DOHH2 (cell line): Measurements from ENCODE around the gene CRBN.

Experiments used
- H3F3A ChIP-seq: fragments of 200-600 bp; sonication (generic), shearing (Covaris generic); 2 replicates; pipeline ENCODE4 v1.6.0; 2016; ENCODE audit warnings: antibody characterized with exemption, mild to moderate bottlenecking; ENCODE audit not compliant: control insufficient read depth, insufficient read depth
- H3K27ac ChIP-seq: fragments of 200-600 bp; sonication (generic); 2 replicates; pipeline ENCODE4 v1.5.1; 2014; ENCODE audit warnings: low read depth, mild to moderate bottlenecking, low read length, moderate library complexity
- H3K27me3 ChIP-seq: fragments of 200-600 bp; sonication (generic); 2 replicates; pipeline ENCODE4 v1.6.1; 2014; ENCODE audit warnings: mild to moderate bottlenecking, low read length, mixed read lengths; ENCODE audit not compliant: control insufficient read depth
- H3K36me3 ChIP-seq: fragments of 200-600 bp; sonication (generic); 2 replicates; pipeline ENCODE4 v1.6.1; 2014; ENCODE audit warnings: mild to moderate bottlenecking, low read length, moderate library complexity, mixed read lengths; ENCODE audit not compliant: control insufficient read depth
- H3K4me1 ChIP-seq: fragments of 200-600 bp; sonication (generic); 2 replicates; pipeline ENCODE4 v1.6.1; 2014; ENCODE audit warnings: mild to moderate bottlenecking, low read length, mixed read lengths; ENCODE audit not compliant: control insufficient read depth
- H3K4me2 ChIP-seq: fragments of 200-600 bp; sonication (generic); 2 replicates; pipeline ENCODE4 v1.6.0; 2014; ENCODE audit warnings: mild to moderate bottlenecking, low read length, moderate library complexity
- H3K4me3 ChIP-seq: fragments of 200-600 bp; sonication (generic); 2 replicates; pipeline ENCODE4 v1.5.1; 2014; ENCODE audit warnings: mild to moderate bottlenecking, low read length, mixed read lengths
- H3K79me2 ChIP-seq: fragments of 200-600 bp; sonication (generic); 2 replicates; pipeline ENCODE4 v1.6.1; 2014; ENCODE audit warnings: mild to moderate bottlenecking, low read length, mixed read lengths; ENCODE audit not compliant: control insufficient read depth
- H3K9me2 ChIP-seq: fragments of 200-600 bp; sonication (generic); replicated peaks from 2 replicates; pipeline ENCODE4 v1.6.1; 2014; ENCODE audit warnings: mild to moderate bottlenecking, low read length, mixed read lengths; ENCODE audit not compliant: control insufficient read depth
- H3K9me3 ChIP-seq: fragments of 200-600 bp; sonication (generic); 2 replicates; pipeline ENCODE4 v1.6.1; 2014; ENCODE audit warnings: antibody characterized with exemption, low read length, mixed read lengths; ENCODE audit not compliant: control insufficient read depth, insufficient read depth
- H4K20me1 ChIP-seq: fragments of 200-600 bp; sonication (generic); 2 replicates; pipeline ENCODE4 v1.6.0; 2014; ENCODE audit warnings: low read depth, mild to moderate bottlenecking, antibody characterized with exemption, low read length, moderate library complexity; ENCODE audit not compliant: control insufficient read depth, insufficient read depth
- CTCF ChIP-seq: fragments of 200-600 bp; sonication (generic); IDR thresholded peaks from one replicate; pipeline ENCODE4 v1.5.1; 2014; ENCODE audit warnings: antibody characterized with exemption, mild to moderate bottlenecking, low read depth, low read length; ENCODE audit not compliant: poor library complexity, severe bottlenecking
- EZH2phosphoT487 ChIP-seq: fragments of 200-600 bp; sonication (generic); IDR thresholded peaks from 2 replicates; pipeline ENCODE4 v1.6.1; 2017; ENCODE audit warnings: borderline replicate concordance, mild to moderate bottlenecking, antibody characterized with exemption, low read length, moderate library complexity, mixed read lengths

Gene CRBN

GRCh38 chr3:3119393-3119851 is 60.1 kb downstream of the CRBN start:
- peaks cover 13% of the 10 kb centered on the region for H3K27me3 ChIP-seq
- TF ChIP-seq CTCF (no peak), EZH2phosphoT487 (no peak)
- no peaks in the 10 kb centered on the region for H3K79me2 ChIP-seq
- H4K20me1 ChIP-seq, result no peaks in the 10 kb centered on the region
- H3F3A ChIP-seq, result peaks cover 3% of the 10 kb centered on the region; the same call in 1 of the 2 replicates
- H3K36me3 ChIP-seq, result no peaks in the 10 kb centered on the region
- H3K4me2 ChIP-seq, result no peak overlapping the region
- H3K4me3 ChIP-seq, result no peak overlapping the region
- no peaks in the 10 kb centered on the region for H3K9me2 ChIP-seq
- H3K4me1 ChIP-seq, result no peaks in the 10 kb centered on the region
- H3K27ac ChIP-seq, result no peak overlapping the region
- H3K9me3 ChIP-seq, result no peaks in the 10 kb centered on the region

GRCh38 chr3:3117651-3118050 is 61.8 kb downstream of the CRBN start:
- Histone ChIP-seq H4K20me1 (no peaks in the 10 kb centered on the region), H3F3A (no peaks in the 10 kb centered on the region), H3K9me2 (no peaks in the 10 kb centered on the region), H3K36me3 (no peaks in the 10 kb centered on the region), H3K4me2 (no peak overlapping the region), H3K27ac (no peak overlapping the region), H3K27me3 (peaks cover 13% of the 10 kb centered on the region), H3K79me2 (no peaks in the 10 kb centered on the region), H3K4me1 (no peaks in the 10 kb centered on the region), H3K4me3 (no peak overlapping the region), H3K9me3 (no peaks in the 10 kb centered on the region)
- TF ChIP-seq EZH2phosphoT487, result no peak
- TF ChIP-seq CTCF, result no peak

- Histone ChIP-seq H3K9me3 (no peaks in the 10 kb centered on the region), H3K79me2 (no peaks in the 10 kb centered on the region), H4K20me1 (no peaks in the 10 kb centered on the region), H3K4me2 (no peak overlapping the region), H3K36me3 (no peaks in the 10 kb centered on the region), H3K27me3 (peaks cover 10% of the 10 kb centered on the region; the same call in 1 of the 2 replicates), H3K4me1 (peaks cover 31% of the 10 kb centered on the region), H3K4me3 (no peak overlapping the region), H3K27ac (no peak overlapping the region), H3K9me2 (no peaks in the 10 kb centered on the region), H3F3A (no peaks in the 10 kb centered on the region)
- no peak for TF ChIP-seq EZH2phosphoT487
- no peak for TF ChIP-seq CTCF
Measured at GRCh38 chr3:3113042-3113709, 66.3 kb downstream of the CRBN start.
